Peyer's patch (tissue), 4 donors: ENCODE data around the gene GNAS-AS1. TPM values are rescaled to one million over a fixed set of nuclear protein-coding genes. Genes with fewer than 3 reads are reported as not detected.
A peak's percentile ranks its signal among the peaks of the same experiment; 100 is the strongest.
"Not testable (repeated sequence)": the region's sequence is repeated elsewhere in the genome, so short reads cannot be mapped to it uniquely, and the experiment has no call there.

Experiments
- DNase-seq, 3 donors: peaks; one replicate each; pipeline ENCODE4 v3.0.0-alpha.2; 2017 to 2019
- H3K27ac ChIP-seq, 4 donors: fragments of 200-600 bp; sonication (generic); one replicate each; pipeline ENCODE4 v1.5.1; 2016 to 2019
- H3K27me3 ChIP-seq, 2 donors: fragments of 200-600 bp; sonication (generic); one replicate each; pipeline ENCODE4 v1.5.1; 2019
- H3K36me3 ChIP-seq, 3 donors: fragments of 200-600 bp; sonication (generic); one replicate each; pipeline ENCODE4 v1.5.1; 2016 to 2019
- H3K4me1 ChIP-seq, 4 donors: fragments of 200-600 bp; sonication (generic); one replicate each; pipeline ENCODE4 v1.5.1; 2016 to 2019
- H3K4me3 ChIP-seq, 4 donors: fragments of 200-600 bp; sonication (generic); 1 replicate in 3 of 4; 2 replicates in 1 of 4; pipeline ENCODE4 v1.5.1; 2016 to 2019; ENCODE audit warnings: mild to moderate bottlenecking in 1 of 4
- H3K9me3 ChIP-seq, 4 donors: fragments of 200-600 bp; sonication (generic); one replicate each; pipeline ENCODE4 v1.5.1; 2016 to 2019; ENCODE audit warnings: mild to moderate bottlenecking in 1 of 4
- POLR2A ChIP-seq, 2 donors: fragments of 450-650 bp; IDR thresholded peaks; one replicate each; pipeline ENCODE4 v1.5.1; 2017; ENCODE audit warnings: antibody characterized with exemption in 2 of 2, mild to moderate bottlenecking in 2 of 2, moderate library complexity in 2 of 2
- total RNA-seq, 4 donors: library from RNA; depleted of rRNA; stranded (reverse); fragments of >200 nt; gene quantifications; one replicate each; pipeline ENCODE4 v1.1.0, GENCODE V29; 2016
- TF ChIP-seq, protein P1 (sequence below), 6 experiments: fragments of 450-650 bp in 4 of 6; fragments of 200-600 bp in 2 of 6; sonication (generic) in 1 of 6; IDR thresholded peaks; one replicate each; pipeline ENCODE4 v1.5.1; 2017 to 2019; ENCODE audit warnings: antibody characterized with exemption in 6 of 6, mild to moderate bottlenecking in 3 of 6, moderate library complexity in 1 of 6

The GNAS-AS1 gene
- total RNA-seq, 4 donors from 2014 or later, result 0.67 to 1.3 TPM; not detected in 2

DNA sequence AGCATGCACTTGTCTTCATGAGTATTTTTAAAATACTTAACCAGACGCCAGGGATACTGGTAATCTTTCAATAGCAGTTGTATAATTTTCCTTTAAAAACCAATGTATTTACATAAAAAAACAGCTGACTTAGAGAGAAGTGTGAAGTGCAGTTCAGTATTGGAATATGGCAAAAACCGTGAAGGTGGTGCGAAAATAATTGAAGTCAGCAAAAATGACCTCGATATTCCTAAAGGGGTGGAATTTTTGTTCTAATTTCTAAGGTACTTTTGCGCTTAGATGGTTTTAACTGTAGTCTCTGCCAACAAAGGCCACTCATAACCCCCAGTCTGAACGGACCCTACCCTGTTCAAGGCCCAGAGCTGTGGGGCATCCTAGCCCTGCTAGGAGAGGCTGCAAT, 25.3 kb downstream of the GNAS-AS1 start:
- no peak overlapping the region for H3K4me3 ChIP-seq
- H3K4me1 ChIP-seq, result no peaks in the 10 kb centered on the region
- TF ChIP-seq, protein P1, sequence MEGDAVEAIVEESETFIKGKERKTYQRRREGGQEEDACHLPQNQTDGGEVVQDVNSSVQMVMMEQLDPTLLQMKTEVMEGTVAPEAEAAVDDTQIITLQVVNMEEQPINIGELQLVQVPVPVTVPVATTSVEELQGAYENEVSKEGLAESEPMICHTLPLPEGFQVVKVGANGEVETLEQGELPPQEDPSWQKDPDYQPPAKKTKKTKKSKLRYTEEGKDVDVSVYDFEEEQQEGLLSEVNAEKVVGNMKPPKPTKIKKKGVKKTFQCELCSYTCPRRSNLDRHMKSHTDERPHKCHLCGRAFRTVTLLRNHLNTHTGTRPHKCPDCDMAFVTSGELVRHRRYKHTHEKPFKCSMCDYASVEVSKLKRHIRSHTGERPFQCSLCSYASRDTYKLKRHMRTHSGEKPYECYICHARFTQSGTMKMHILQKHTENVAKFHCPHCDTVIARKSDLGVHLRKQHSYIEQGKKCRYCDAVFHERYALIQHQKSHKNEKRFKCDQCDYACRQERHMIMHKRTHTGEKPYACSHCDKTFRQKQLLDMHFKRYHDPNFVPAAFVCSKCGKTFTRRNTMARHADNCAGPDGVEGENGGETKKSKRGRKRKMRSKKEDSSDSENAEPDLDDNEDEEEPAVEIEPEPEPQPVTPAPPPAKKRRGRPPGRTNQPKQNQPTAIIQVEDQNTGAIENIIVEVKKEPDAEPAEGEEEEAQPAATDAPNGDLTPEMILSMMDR (IDR thresholded peaks at IDR 0.05), result no peak
- no peak for TF ChIP-seq POLR2A (IDR thresholded peaks at IDR 0.05)
- no peaks in the 10 kb centered on the region for H3K36me3 ChIP-seq
- H3K27ac ChIP-seq, result no peak overlapping the region
- no peaks in the 10 kb centered on the region for H3K9me3 ChIP-seq
- DNase-seq, result peak in 1 of 3 donors; percentile 10
- H3K27me3 ChIP-seq, result no peaks in the 10 kb centered on the region

DNA sequence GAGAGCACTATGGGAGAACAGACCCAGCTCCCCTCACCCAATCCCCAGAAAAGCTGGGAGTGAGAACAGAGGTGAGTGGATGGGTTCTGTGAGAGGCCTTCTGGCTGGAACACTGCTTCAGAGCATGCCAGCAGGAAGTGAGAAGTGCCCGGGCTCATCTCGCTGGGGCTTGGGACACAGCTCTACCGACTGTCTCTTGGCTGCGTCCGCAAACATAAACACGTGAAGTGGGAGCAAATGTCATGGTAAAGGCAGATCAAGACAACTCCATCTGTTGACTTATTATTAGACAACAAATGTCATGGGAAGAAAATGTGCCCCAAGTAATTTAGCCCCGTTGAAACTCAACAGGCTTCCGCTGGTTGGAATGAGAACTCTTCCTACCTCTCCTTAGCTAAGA, 25.9 kb downstream of the GNAS-AS1 start:
- TF ChIP-seq, protein P1 (IDR thresholded peaks at IDR 0.05), result no peak
- TF ChIP-seq POLR2A (IDR thresholded peaks at IDR 0.05), result no peak
- no peak overlapping the region for H3K27ac ChIP-seq
- DNase-seq, result peak in 1 of 3 donors; percentile 18
- no peak overlapping the region for H3K4me3 ChIP-seq
- H3K36me3 ChIP-seq, result no peaks in the 10 kb centered on the region
- no peaks in the 10 kb centered on the region for H3K27me3 ChIP-seq
- no peaks in the 10 kb centered on the region for H3K4me1 ChIP-seq
- no peaks in the 10 kb centered on the region for H3K9me3 ChIP-seq

DNA sequence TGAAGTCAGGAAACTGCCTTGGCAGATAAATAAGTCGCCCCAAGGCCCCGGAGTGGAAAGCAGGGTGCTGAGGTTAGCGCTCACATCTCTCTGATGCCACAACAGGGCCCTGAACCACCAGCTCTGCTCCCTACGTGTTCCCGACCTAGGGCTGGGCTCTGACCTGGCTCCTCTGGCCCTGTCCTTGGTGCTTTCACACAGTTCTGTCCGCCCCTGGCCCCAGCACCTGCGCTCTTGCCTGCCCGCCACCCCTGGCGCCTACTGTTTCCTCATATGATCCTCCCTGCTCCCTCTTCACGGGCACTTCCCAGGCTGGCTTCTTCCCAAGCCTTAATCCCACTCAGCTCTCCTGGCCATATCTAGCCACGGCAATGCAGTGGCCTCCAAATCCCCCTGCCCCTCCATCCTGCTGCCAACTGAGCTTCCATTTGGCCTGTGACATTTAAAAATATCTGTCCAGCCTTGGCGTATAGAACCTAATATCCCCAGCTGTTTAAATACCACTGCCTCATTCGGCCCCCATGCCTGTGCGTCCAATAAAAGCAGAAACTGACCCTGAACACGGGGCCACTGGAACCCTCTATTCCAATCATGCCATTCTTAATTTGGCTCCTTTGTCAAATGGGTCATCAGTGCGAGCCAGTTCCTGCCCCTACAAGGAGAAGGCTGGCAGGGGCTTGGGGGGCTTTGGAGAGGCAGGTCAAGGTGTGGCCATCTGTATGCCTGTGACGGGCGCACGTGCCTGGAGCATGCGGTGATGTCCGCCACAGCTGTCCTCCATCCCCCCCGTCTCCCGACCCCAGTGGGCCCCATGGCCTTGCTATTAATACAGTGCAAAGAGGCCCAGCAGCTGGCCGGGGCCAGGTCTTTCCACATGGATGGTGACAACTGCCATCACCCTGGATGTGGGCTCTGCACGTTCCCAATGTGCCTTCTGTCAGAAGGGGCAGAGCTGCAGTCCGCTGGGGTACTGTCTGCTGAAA, 27.7 kb downstream of the GNAS-AS1 start:
- H3K9me3 ChIP-seq, result no peaks in the 10 kb centered on the region
- no peak overlapping the region for H3K4me3 ChIP-seq
- DNase-seq, result peak in 1 of 3 donors; percentile 25
- H3K27ac ChIP-seq, result no peak overlapping the region
- no peaks in the 10 kb centered on the region for H3K36me3 ChIP-seq
- TF ChIP-seq, protein P1 (IDR thresholded peaks at IDR 0.05), result no peak
- no peak for TF ChIP-seq POLR2A (IDR thresholded peaks at IDR 0.05)
- no peaks in the 10 kb centered on the region for H3K4me1 ChIP-seq
- no peaks in the 10 kb centered on the region for H3K27me3 ChIP-seq

DNA sequence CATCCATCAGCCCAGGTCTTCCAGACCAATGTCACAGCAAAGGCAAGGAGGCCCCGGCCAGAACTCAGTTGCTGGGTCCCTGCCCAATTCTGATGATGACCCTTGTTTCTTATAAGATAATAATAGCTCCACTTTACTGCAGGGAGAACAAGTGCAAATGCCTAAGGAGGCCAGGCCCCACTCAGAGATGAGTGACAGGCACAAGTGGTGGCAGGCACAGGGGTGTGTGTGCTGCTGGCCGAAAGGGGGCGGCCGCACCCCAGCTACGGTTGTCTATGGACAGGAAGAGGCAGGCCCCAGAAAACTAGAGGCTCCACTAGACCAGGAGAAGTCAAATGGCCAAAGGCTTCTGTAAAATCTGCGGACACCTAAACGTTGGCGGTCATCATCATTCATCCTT, 28.6 kb downstream of the GNAS-AS1 start:
- Histone ChIP-seq H3K27ac (no peak overlapping the region), H3K4me1 (no peaks in the 10 kb centered on the region), H3K27me3 (no peaks in the 10 kb centered on the region), H3K9me3 (no peaks in the 10 kb centered on the region), H3K36me3 (no peaks in the 10 kb centered on the region), H3K4me3 (no peak overlapping the region)
- no peak for TF ChIP-seq POLR2A (IDR thresholded peaks at IDR 0.05)
- TF ChIP-seq, protein P1 (IDR thresholded peaks at IDR 0.05), result no peak
- peak in 1 of 3 donors; percentile 29 for DNase-seq

DNA sequence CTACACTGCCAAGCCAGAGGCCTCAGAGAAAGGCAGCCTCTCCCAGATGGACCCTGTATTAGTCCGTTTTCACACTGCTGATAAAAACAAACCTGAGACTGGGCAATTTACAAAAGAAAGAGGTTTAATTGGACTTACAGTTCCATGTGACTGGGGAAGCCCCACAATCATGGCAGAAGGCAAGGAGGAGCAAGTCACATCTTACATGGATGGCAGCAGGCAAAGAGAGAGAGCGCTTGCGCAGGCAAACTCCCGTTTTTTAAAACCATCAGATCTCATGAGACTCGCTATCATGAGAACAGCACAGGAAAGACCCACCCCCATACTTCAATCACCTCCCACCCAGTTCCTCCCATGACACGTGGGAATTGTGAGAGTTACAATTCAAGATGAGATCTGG, 30.2 kb downstream of the GNAS-AS1 start:
- not testable (repeated sequence) for H3K4me3 ChIP-seq

DNA sequence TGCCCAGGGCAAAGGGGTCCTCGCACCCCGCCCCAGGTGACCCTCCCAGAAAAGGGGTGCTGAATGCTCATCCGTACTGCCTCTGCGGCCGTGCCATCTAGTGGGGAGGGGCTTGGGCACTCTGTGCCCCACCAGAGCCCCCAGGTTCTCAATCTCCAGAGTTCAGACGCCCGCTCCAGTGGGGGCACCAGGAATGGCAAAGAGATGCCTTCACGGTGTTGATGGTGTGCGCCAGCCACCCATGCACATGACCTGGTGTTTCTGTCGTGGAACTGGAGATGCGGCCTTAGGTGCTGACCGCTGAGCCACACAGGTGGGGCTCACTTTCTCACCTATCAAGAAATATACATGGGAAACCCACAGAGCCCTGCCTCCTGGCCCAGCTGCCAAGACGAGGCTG, 30.8 kb downstream of the GNAS-AS1 start:
- Histone ChIP-seq H3K9me3 (no peaks in the 10 kb centered on the region), H3K4me1 (no peaks in the 10 kb centered on the region), H3K27me3 (no peaks in the 10 kb centered on the region), H3K4me3 (no peak overlapping the region), H3K36me3 (no peaks in the 10 kb centered on the region), H3K27ac (no peak overlapping the region)
- TF ChIP-seq POLR2A (IDR thresholded peaks at IDR 0.05), result no peak
- TF ChIP-seq, protein P1 (IDR thresholded peaks at IDR 0.05), result no peak
- DNase-seq, result peak in 1 of 3 donors; percentile 37

More for the DNA sequence above, 30.2 kb downstream of the GNAS-AS1 start:
- not testable (repeated sequence) for H3K4me1 ChIP-seq, H3K36me3 ChIP-seq, H3K27me3 ChIP-seq, DNase-seq, H3K9me3 ChIP-seq, H3K27ac ChIP-seq
